ENCODE results near the gene PLB1.

GRCh38 chr2:28666496-28667184 is 170.8 kb downstream of the PLB1 start:
- no peak for TF ChIP-seq POLR2AphosphoS5 (IDR thresholded peaks at IDR 0.05; ENCODE audit: borderline replicate concordance, low read depth, low read length)
- no peak for TF ChIP-seq EZH2 (IDR thresholded peaks at IDR 0.05)
- TF ChIP-seq FOXP2 (optimal IDR thresholded peaks at IDR 0.05; ENCODE audit: control extremely low read depth, extremely low read length, insufficient read depth): no peak
